Ishikawa (cell line): ENCODE results near the gene TUBA3C.

ENCODE experiments used
- CEBPB ChIP-seq: IDR thresholded peaks from 2 replicates; pipeline ENCODE4 v1.6.1; 2012
- CREB1 ChIP-seq: IDR thresholded peaks from 2 replicates; pipeline ENCODE4 v1.6.1; 2012; ENCODE audit warnings: low read depth
- EGR1 ChIP-seq: IDR thresholded peaks from 2 replicates; pipeline ENCODE4 v1.6.1; 2012
- EP300 ChIP-seq: IDR thresholded peaks from 2 replicates; pipeline ENCODE4 v1.6.1; 2012; ENCODE audit warnings: borderline replicate concordance
- FOXM1 ChIP-seq: IDR thresholded peaks from 2 replicates; pipeline ENCODE4 v1.6.1; 2012; ENCODE audit warnings: low read depth, borderline replicate concordance
- NFIC ChIP-seq: IDR thresholded peaks from 2 replicates; pipeline ENCODE4 v1.6.1; 2012
- RAD21 ChIP-seq: IDR thresholded peaks from 2 replicates; pipeline ENCODE4 v1.6.1; 2012; ENCODE audit warnings: low read depth
- TAF1 ChIP-seq: IDR thresholded peaks from 2 replicates; pipeline ENCODE4 v1.6.1; 2012; ENCODE audit warnings: low read depth, mild to moderate bottlenecking
- TCF12 ChIP-seq: IDR thresholded peaks from 2 replicates; pipeline ENCODE4 v1.6.1; 2012; ENCODE audit warnings: low read depth
- TEAD4 ChIP-seq: IDR thresholded peaks from 2 replicates; pipeline ENCODE4 v1.6.1; 2012
- USF1 ChIP-seq: IDR thresholded peaks from 2 replicates; pipeline ENCODE4 v1.6.1; 2012
- YY1 ChIP-seq: IDR thresholded peaks from 2 replicates; pipeline ENCODE4 v1.6.1; 2012; ENCODE audit warnings: low read depth
- ZBTB7A ChIP-seq: IDR thresholded peaks from 2 replicates; pipeline ENCODE4 v1.6.1; 2012; ENCODE audit warnings: low read depth
- TF ChIP-seq, protein P1 (sequence below): IDR thresholded peaks from 2 replicates; pipeline ENCODE4 v1.6.1; 2012
- TF ChIP-seq, protein P2 (sequence below): IDR thresholded peaks from 2 replicates; pipeline ENCODE4 v1.6.1; 2012; ENCODE audit warnings: low read depth, mild to moderate bottlenecking

The TUBA3C gene

DNA sequence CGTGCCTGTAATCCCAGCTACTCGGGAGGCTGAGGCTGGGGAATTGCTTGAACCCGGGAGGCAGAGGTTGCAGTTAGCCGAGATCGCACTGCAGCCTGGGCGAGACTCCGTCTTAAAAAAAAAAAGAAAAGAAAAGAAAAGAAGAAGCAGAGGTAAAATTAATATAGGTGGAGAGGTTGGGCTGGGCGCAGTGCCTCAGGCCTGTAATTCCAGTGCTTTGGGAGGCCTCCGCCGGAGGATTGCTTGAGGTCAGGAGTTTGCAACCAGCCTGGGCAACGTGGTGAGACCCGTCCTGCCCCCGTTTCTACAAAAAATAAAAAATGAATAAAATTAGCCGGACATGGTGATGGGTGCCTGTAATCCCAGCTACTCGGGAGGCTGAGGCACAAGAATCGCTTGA lies 912 bp upstream of the TUBA3C start:
- no peak for TF ChIP-seq YY1
- no peak for TF ChIP-seq NFIC
- TF ChIP-seq TEAD4, result no peak
- no peak for TF ChIP-seq TCF12
- no peak for TF ChIP-seq RAD21
- TF ChIP-seq EGR1, result no peak
- TF ChIP-seq, protein P1, sequence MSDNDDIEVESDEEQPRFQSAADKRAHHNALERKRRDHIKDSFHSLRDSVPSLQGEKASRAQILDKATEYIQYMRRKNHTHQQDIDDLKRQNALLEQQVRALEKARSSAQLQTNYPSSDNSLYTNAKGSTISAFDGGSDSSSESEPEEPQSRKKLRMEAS, result no peak
- TF ChIP-seq CEBPB, result no peak
- TF ChIP-seq ZBTB7A, result no peak
- TF ChIP-seq CREB1, result no peak
- no peak for TF ChIP-seq USF1
- TF ChIP-seq TAF1, result no peak
- TF ChIP-seq, protein P2, sequence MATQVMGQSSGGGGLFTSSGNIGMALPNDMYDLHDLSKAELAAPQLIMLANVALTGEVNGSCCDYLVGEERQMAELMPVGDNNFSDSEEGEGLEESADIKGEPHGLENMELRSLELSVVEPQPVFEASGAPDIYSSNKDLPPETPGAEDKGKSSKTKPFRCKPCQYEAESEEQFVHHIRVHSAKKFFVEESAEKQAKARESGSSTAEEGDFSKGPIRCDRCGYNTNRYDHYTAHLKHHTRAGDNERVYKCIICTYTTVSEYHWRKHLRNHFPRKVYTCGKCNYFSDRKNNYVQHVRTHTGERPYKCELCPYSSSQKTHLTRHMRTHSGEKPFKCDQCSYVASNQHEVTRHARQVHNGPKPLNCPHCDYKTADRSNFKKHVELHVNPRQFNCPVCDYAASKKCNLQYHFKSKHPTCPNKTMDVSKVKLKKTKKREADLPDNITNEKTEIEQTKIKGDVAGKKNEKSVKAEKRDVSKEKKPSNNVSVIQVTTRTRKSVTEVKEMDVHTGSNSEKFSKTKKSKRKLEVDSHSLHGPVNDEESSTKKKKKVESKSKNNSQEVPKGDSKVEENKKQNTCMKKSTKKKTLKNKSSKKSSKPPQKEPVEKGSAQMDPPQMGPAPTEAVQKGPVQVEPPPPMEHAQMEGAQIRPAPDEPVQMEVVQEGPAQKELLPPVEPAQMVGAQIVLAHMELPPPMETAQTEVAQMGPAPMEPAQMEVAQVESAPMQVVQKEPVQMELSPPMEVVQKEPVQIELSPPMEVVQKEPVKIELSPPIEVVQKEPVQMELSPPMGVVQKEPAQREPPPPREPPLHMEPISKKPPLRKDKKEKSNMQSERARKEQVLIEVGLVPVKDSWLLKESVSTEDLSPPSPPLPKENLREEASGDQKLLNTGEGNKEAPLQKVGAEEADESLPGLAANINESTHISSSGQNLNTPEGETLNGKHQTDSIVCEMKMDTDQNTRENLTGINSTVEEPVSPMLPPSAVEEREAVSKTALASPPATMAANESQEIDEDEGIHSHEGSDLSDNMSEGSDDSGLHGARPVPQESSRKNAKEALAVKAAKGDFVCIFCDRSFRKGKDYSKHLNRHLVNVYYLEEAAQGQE, result no peak
- no peak for TF ChIP-seq FOXM1
- TF ChIP-seq EP300, result no peak

GRCh38 chr13:19181021-19181620 lies 503 bp downstream of the TUBA3C start:
- TF ChIP-seq EGR1 (no peak), TEAD4 (no peak), ZBTB7A (no peak), FOXM1 (no peak), YY1 (no peak), RAD21 (no peak), NFIC (no peak)
- TF ChIP-seq, protein P1, result no peak

GRCh38 chr13:19179916-19180315 lies 1.7 kb downstream of the TUBA3C start:
- TF ChIP-seq, protein P2, result no peak
- no peak for TF ChIP-seq CEBPB
- TF ChIP-seq, protein P1, result no peak
- no peak for TF ChIP-seq EGR1
- no peak for TF ChIP-seq ZBTB7A

- no peak for TF ChIP-seq CEBPB
Measured at GRCh38 chr13:19178901-19179593, 2.6 kb downstream of the TUBA3C start.

DNA sequence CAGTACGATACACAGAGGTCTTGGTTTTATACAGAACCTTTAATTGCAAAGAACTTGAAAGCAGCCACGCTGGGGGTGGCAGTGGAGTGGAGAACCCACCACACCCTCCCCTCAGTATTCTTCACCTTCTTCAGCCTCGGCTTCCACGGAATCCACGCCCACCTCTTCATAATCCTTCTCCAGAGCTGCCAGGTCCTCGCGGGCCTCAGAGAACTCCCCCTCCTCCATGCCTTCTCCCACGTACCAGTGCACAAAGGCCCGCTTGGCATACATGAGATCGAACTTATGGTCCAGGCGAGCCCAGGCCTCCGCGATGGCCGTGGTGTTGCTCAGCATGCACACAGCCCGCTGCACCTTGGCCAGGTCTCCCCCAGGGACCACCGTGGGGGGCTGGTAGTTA lies 7.9 kb downstream of the TUBA3C start:
- TF ChIP-seq CEBPB (no peak), YY1 (no peak), USF1 (no peak), CREB1 (no peak)
- TF ChIP-seq, protein P1, result no peak
- TF ChIP-seq, protein P2, result no peak
